NCI-H2107 treated with DMSO at 0.1 percent for 48 hours (cell line): ENCODE data around the gene TSPAN18.

Experiments used
- DNase-seq: peaks from one replicate; lab custom pipeline; 2025; ENCODE audit not compliant: unreplicated experiment; lab: John Stamatoyannopoulos, UW

The TSPAN18 gene

GRCh38 chr11:44737245-44738085 lies 10.7 kb downstream of the TSPAN18 start:
- DNase-seq = no peak

- DNase-seq = no peak
These were observed 12.0 kb downstream of the TSPAN18 start for GRCh38 chr11:44738791-44739190.

- no peak for DNase-seq
These were observed 14.2 kb downstream of the TSPAN18 start for GRCh38 chr11:44740967-44741366.

- DNase-seq = no peak
These were observed 15.2 kb downstream of the TSPAN18 start for GRCh38 chr11:44741976-44742375.

GRCh38 chr11:44742508-44743246 lies 15.9 kb downstream of the TSPAN18 start:
- no peak for DNase-seq

GRCh38 chr11:44743326-44743725 lies 16.6 kb downstream of the TSPAN18 start:
- no peak for DNase-seq

GRCh38 chr11:44743959-44744557 lies 17.3 kb downstream of the TSPAN18 start:
- no peak for DNase-seq

- no peak for DNase-seq
These were observed 20.1 kb downstream of the TSPAN18 start for GRCh38 chr11:44746894-44747293.

- DNase-seq = no peak
These were observed 20.6 kb downstream of the TSPAN18 start for GRCh38 chr11:44747316-44747715.

GRCh38 chr11:44747836-44748235 lies 21.1 kb downstream of the TSPAN18 start:
- no peak for DNase-seq

- no peak for DNase-seq
These were observed 21.8 kb downstream of the TSPAN18 start for GRCh38 chr11:44748606-44749005.

GRCh38 chr11:44749189-44749588 lies 22.4 kb downstream of the TSPAN18 start:
- no peak for DNase-seq

- no peak for DNase-seq
These were observed 24.0 kb downstream of the TSPAN18 start for GRCh38 chr11:44750551-44751465.

- no peak for DNase-seq
These were observed 25.5 kb downstream of the TSPAN18 start for GRCh38 chr11:44752300-44752699.

GRCh38 chr11:44752713-44753112 lies 26.0 kb downstream of the TSPAN18 start:
- no peak for DNase-seq

GRCh38 chr11:44753961-44754645 lies 27.3 kb downstream of the TSPAN18 start:
- no peak for DNase-seq

GRCh38 chr11:44754876-44755555 lies 28.3 kb downstream of the TSPAN18 start:
- no peak for DNase-seq

- no peak for DNase-seq
These were observed 29.1 kb downstream of the TSPAN18 start for GRCh38 chr11:44755556-44756523.

GRCh38 chr11:44758983-44759382 lies 32.2 kb downstream of the TSPAN18 start:
- no peak for DNase-seq
